8988T (cell line): Measurements from ENCODE around the gene TMCO4.

ENCODE experiments used
- DNase-seq: peaks from one replicate; pipeline ENCODE4 v3.0.0; 2011

TMCO4 gene

DNA sequence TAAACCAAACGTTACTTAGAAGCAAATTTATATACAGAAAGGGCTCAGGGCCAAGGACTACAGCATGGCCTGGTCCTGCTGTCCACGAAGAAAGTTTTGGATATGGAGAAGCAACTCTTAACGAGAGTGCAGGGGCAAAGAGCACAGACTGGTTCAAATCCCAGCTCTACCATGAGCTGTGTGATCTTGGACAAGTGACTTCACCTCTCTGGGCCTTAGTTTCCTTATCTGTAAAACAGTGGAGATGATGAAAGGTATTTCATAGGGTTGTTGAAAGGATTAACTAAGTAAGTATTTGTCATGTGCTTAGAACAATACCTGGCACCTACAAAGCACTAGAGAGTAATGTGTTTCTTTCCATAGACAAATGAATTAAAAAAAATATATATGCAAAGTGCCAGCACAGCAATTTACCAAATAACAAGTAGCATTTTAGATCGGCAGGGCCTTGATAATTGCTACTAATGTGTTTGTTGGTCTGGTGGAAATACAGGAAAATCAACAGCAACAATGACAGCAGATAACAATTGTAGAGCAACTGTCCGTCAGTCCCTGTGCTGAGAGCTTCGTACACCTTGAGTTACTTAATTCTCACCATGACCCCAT lies 25.4 kb downstream of the TMCO4 start:
- no peak for DNase-seq

DNA sequence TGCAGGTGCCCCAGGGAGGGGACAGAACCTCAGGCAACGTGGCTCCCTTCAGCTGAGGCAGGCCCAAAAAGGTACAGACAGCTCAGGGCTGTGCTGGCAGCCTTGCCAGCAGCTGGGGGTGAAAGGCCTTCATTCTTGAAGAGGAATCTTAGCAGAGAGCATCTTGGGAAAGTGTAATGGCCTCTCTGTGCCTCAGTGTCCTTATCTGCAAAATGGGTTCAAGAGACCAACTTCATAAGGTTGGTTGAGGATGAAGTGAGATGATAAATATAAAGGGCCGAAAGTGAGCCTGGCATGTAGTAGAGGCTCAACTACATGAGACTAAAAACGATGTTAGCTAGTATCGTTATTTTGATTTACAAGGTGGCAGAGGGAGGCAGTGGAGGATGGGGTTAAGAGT lies 26.2 kb downstream of the TMCO4 start:
- DNase-seq, result no peak

- no peak for DNase-seq
Measured at GRCh38 chr1:19772053-19772452, 27.7 kb downstream of the TMCO4 start.

DNA sequence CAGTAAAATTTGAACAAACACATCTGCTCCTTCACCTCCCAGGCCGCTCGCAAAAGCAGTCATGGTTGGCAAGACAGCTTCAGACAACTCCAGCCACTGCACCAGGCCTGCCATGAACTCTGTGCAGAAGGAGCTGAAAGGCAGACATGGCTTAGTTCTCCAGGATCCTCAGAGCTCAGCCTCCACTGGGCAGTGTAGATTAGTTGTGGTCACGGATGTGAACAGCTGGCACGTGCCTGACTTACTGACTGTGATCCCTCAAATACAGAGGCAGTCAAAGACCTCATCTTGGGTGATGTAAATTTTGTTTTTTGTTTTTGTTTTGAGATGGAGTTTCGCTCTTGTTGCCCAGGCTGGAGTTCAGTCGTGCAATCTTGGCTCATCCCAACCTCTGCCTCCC lies 28.4 kb downstream of the TMCO4 start:
- no peak for DNase-seq

GRCh38 chr1:19770436-19771190 lies 29.1 kb downstream of the TMCO4 start:
- no peak for DNase-seq

GRCh38 chr1:19769211-19769932 lies 30.3 kb downstream of the TMCO4 start:
- no peak for DNase-seq

- no peak for DNase-seq
Measured at GRCh38 chr1:19768353-19769210, 31.1 kb downstream of the TMCO4 start.

- DNase-seq, result peak; percentile 66
Measured at GRCh38 chr1:19765623-19766022, 34.1 kb downstream of the TMCO4 start.

- no peak for DNase-seq
Measured at GRCh38 chr1:19764848-19765247, 34.9 kb downstream of the TMCO4 start.

- DNase-seq, result peak; percentile 64
Measured at GRCh38 chr1:19762175-19762779, 37.4 kb downstream of the TMCO4 start.

DNA sequence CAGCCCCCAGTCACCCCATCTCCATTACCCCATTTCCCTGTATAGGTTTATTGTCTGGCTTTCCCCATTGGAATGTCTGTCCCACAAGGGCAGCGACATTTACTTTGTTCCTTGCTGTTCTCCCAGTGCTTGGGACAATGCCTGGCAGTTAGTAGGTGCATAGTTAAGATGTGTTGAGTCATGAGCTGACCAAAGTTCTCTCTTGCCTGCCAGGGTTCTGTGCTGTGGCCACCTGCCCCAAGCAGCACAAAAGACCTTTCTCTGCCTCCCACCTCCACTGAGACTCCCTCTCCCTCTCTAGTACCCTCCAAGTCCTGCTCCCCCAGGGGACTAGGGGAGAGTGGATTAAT lies 40.0 kb downstream of the TMCO4 start:
- DNase-seq, result no peak

DNA sequence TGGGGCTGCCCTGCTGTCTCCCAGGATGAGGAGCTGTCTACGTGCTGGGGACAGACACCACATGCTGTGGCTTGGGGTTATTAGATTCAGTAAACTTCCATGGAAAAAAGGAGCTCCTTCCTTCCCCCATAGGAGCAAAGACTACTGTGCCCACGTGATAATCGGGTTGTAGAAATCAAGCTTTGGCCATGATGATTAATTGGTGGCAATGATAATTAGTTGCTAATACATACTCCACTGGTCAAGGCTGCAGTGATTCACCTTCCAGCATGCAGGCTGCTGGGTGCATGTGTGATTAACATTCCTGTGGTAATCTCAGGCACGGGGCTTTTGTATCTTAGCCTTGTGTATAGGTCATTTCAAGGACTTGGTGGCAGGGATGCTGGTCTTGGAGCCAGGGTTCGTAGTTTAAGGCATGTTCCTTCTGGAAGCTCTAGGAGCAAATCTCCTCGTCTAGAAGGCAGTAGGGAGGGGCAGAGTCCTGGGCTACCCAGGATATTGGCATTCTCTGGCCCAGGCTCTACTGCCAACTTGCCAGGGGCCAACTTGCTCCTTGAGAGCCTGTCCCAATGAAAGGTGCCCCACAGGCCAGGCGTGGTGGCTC lies 41.4 kb downstream of the TMCO4 start:
- DNase-seq, result no peak

- DNase-seq, result no peak
Measured at GRCh38 chr1:19757641-19758040, 42.1 kb downstream of the TMCO4 start.

DNA sequence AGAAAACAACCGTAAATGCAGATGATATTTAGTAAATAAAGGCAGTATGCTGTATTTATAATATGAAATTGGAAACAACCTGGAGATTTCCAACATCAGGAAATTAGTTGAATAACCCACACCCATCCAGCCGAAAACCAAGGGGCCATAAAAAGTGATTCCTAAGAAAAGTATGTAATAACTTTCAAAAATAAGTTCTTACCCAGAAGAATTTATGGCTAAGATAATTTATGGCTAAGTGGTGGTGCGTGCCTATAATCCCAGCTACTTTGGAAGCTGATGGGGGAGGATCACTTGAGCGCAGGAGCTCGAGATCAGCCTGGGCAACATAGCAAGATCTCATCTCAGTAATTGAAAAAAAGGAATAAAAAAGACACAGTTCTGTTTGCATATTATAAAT lies 43.2 kb downstream of the TMCO4 start:
- DNase-seq, result no peak

DNA sequence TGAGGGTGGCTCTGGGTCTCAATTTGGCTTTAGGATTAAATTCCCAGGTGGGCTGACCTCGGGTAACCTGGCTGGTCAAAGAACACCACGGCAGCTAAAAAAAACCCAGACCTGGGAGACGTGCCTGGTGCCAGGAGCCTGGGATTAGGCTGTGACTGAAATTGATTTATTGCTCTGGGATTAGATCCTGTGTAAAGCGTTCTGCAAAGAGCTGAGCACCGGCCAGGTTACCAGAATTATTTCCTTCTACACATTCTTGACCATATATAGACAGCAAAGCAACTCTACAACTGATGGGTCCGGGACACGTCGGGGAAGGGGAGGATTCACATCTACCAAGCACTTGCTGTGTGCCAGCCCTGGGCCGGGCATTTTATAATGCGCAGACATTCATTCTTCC lies 45.2 kb downstream of the TMCO4 start:
- DNase-seq, result no peak

DNA sequence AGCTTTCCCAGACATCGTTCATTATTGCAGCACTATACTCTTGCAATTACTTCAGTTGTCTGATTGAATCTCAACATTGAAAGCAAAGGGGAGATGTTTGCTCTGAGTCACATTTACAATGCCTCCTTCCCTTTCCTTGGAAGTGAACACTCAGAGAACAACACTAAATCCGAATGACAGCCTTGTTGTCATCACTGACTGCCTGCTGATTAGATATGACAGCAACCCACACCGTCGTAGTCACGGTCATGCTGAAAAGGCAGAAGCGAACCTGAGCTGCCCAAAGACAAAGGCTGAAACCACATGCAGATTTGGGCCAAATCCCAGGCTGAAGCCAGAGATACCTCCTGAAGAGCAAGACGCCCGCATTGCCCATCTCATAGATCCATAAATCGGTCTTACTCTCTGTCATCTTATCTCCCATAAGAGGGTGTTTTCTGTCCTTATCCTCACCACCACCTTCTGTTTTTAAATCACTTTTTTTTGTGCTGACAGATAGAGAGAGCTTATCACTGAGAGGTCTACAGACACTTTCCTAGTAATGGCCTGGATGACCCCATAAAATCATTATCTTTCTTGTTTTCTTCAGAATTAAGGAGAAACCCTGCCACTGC lies 47.5 kb downstream of the TMCO4 start:
- DNase-seq, result no peak

GRCh38 chr1:19750882-19751276 lies 48.8 kb downstream of the TMCO4 start:
- no peak for DNase-seq

- DNase-seq, result no peak
Measured at GRCh38 chr1:19750101-19750881, 49.4 kb downstream of the TMCO4 start.

DNA sequence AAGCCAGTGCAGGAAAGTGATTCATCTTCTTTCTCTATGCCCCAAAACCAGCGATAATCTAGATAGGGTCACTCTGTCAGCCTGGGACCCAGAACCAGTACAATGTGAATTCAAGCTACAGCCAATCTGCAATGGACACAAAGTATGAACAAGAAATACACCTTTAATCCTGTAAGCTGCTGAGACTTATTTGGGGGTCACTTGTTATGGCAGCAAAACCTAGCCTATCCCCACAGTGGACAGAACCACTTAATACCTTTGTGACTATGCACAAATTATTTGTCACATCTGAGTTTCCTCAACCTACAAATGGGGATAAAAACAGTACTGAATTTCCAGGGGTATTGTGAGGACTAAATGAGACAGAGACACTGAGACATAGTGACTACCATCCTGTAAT lies 50.0 kb downstream of the TMCO4 start:
- no peak for DNase-seq

- no peak for DNase-seq
Measured at GRCh38 chr1:19747761-19748160, 52.0 kb downstream of the TMCO4 start.

GRCh38 chr1:19744886-19745285 lies 54.8 kb downstream of the TMCO4 start:
- DNase-seq, result no peak
